Trophoblast cell (in vitro differentiated cells and primary cell): ENCODE data around the gene DENND1B.
"Not testable (repeated sequence)": the region's sequence is repeated elsewhere in the genome, so short reads cannot be mapped to it uniquely, and the experiment has no call there.

ENCODE experiments used
- DNase-seq, 2 donors: peaks; one replicate each; pipeline ENCODE4 v3.0.0-alpha.2; 2016
- H2AFZ ChIP-seq: 2 replicates; pipeline ENCODE4 v1.6.1; 2013; ENCODE audit warnings: low read length, moderate library complexity, mild to moderate bottlenecking; ENCODE audit not compliant: insufficient read depth, poor library complexity
- H2AK5ac ChIP-seq: 2 replicates; pipeline ENCODE4 v1.6.1; 2013; ENCODE audit warnings: mild to moderate bottlenecking, low read length
- H2BK120ac ChIP-seq: 2 replicates; pipeline ENCODE4 v1.6.1; 2013; ENCODE audit warnings: low read length, mild to moderate bottlenecking, moderate library complexity; ENCODE audit not compliant: insufficient read depth, poor library complexity
- H2BK12ac ChIP-seq: 2 replicates; pipeline ENCODE4 v1.6.1; 2013; ENCODE audit warnings: mild to moderate bottlenecking, low read length, moderate library complexity
- H2BK5ac ChIP-seq: 2 replicates; pipeline ENCODE4 v1.6.1; 2013; ENCODE audit warnings: low read length, low read depth, moderate library complexity, mild to moderate bottlenecking; ENCODE audit not compliant: poor library complexity
- H3K14ac ChIP-seq: 2 replicates; pipeline ENCODE4 v1.6.1; 2013; ENCODE audit warnings: mild to moderate bottlenecking, low read length
- H3K18ac ChIP-seq: 2 replicates; pipeline ENCODE4 v1.6.1; 2013; ENCODE audit warnings: mild to moderate bottlenecking, low read length
- H3K23ac ChIP-seq: 2 replicates; pipeline ENCODE4 v1.6.1; 2013; ENCODE audit warnings: low read length
- H3K27ac ChIP-seq: 2 replicates; pipeline ENCODE4 v1.5.1; 2013; ENCODE audit warnings: low read depth, mild to moderate bottlenecking, inconsistent platforms, low read length, moderate library complexity
- H3K27me3 ChIP-seq: 2 replicates; pipeline ENCODE4 v1.6.1; 2013; ENCODE audit warnings: inconsistent platforms, mild to moderate bottlenecking, low read length, moderate library complexity; ENCODE audit not compliant: insufficient read depth
- H3K36me3 ChIP-seq, 2 experiments: 1 replicate in 1 of 2; 2 replicates in 1 of 2; pipeline ENCODE4 v1.6.1; 2013; ENCODE audit warnings: low read length in 2 of 2, mild to moderate bottlenecking in 2 of 2, moderate library complexity in 1 of 2; ENCODE audit not compliant: insufficient read depth in 2 of 2, control insufficient read depth in 1 of 2
- H3K4ac ChIP-seq: 2 replicates; pipeline ENCODE4 v1.6.1; 2013; ENCODE audit warnings: low read depth, mild to moderate bottlenecking, low read length, moderate library complexity
- H3K4me1 ChIP-seq, 2 experiments: 1 replicate in 1 of 2; 2 replicates in 1 of 2; pipeline ENCODE4 v1.6.1; 2013; ENCODE audit warnings: low read length in 2 of 2, mild to moderate bottlenecking in 2 of 2, moderate library complexity in 1 of 2; ENCODE audit not compliant: insufficient read depth in 2 of 2, control insufficient read depth in 1 of 2
- H3K4me2 ChIP-seq: 2 replicates; pipeline ENCODE4 v1.6.1; 2013; ENCODE audit warnings: inconsistent platforms, mild to moderate bottlenecking, low read length, moderate library complexity
- H3K4me3 ChIP-seq: 2 replicates; pipeline ENCODE4 v1.5.1; 2013; ENCODE audit warnings: mild to moderate bottlenecking, low read depth, low read length, inconsistent platforms
- H3K79me1 ChIP-seq: one replicate; pipeline ENCODE4 v1.6.1; 2013; ENCODE audit warnings: low read length
- H3K79me2 ChIP-seq: 2 replicates; pipeline ENCODE4 v1.6.1; 2013; ENCODE audit warnings: low read length, mild to moderate bottlenecking; ENCODE audit not compliant: control insufficient read depth, insufficient read depth, poor library complexity
- H3K9ac ChIP-seq: 2 replicates; pipeline ENCODE4 v1.6.1; 2013; ENCODE audit warnings: mild to moderate bottlenecking, low read length
- H3K9me3 ChIP-seq: 2 replicates; pipeline ENCODE4 v1.6.1; 2013; ENCODE audit warnings: low read depth, mild to moderate bottlenecking, control low read depth, inconsistent platforms, low read length; ENCODE audit not compliant: insufficient read depth
- H4K12ac ChIP-seq: 2 replicates; pipeline ENCODE4 v1.6.1; 2013; ENCODE audit warnings: low read depth, mild to moderate bottlenecking, low read length, moderate library complexity
- H4K8ac ChIP-seq: 2 replicates; pipeline ENCODE4 v1.6.1; 2013; ENCODE audit warnings: low read depth, mild to moderate bottlenecking, low read length, moderate library complexity
- H4K91ac ChIP-seq: one replicate; pipeline ENCODE4 v1.6.1; 2013; ENCODE audit warnings: low read depth, mild to moderate bottlenecking, low read length, moderate library complexity
- WGBS: extraction: QIAGEN DNeasy Blood & Tissue Kit; methylation state at CpG from one replicate; pipeline ENCODE4 v1.1.7; 2013; ENCODE audit warnings: missing lambda C conversion rate; ENCODE audit not compliant: insufficient read length, insufficient coverage; ENCODE audit errors: extremely low coverage; 5-methylcytosine and 5-hydroxymethylcytosine counted together

DENND1B gene

DNA sequence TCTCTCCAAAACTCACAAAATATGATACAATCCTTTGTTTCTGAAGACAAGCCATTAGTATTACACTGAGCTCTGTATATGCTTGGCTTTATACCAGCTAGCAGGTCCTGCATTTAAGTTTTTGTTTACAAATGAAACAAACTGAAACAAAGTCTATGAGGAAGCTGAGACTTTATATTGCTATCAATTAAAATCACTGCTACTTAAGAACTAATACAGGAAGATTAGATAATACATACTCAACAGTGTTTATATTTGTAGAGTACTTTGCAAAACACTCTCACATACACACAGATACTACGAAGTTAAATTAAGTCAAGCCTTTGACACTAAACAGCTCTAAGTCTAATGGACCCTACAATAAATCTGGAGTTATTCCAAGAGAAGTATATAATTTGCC lies 259.9 kb downstream of the DENND1B start:
- DNase-seq, result no peak
- Histone ChIP-seq H4K12ac (no peak overlapping the region), H3K4ac (no peak overlapping the region), H3K79me1 (no peaks in the 10 kb centered on the region), H3K4me1 (no peaks in the 10 kb centered on the region), H4K8ac (no peak overlapping the region), H2AFZ (no peak overlapping the region), H3K27me3 (no peaks in the 10 kb centered on the region), H2BK12ac (no peak overlapping the region), H3K79me2 (no peaks in the 10 kb centered on the region), H3K36me3 (no peaks in the 10 kb centered on the region), H3K27ac (no peak overlapping the region), H2AK5ac (no peak overlapping the region), H3K18ac (no peak overlapping the region), H3K9me3 (no peaks in the 10 kb centered on the region), H3K23ac (no peak overlapping the region), H2BK5ac (no peak overlapping the region), H4K91ac (no peak overlapping the region), H3K14ac (no peak overlapping the region), H3K4me3 (no peak overlapping the region), H3K4me2 (no peak overlapping the region), H3K9ac (no peak overlapping the region), H2BK120ac (no peak overlapping the region)
- no CpG with 5 or more reads among the region's 1 CpG for WGBS

DNA sequence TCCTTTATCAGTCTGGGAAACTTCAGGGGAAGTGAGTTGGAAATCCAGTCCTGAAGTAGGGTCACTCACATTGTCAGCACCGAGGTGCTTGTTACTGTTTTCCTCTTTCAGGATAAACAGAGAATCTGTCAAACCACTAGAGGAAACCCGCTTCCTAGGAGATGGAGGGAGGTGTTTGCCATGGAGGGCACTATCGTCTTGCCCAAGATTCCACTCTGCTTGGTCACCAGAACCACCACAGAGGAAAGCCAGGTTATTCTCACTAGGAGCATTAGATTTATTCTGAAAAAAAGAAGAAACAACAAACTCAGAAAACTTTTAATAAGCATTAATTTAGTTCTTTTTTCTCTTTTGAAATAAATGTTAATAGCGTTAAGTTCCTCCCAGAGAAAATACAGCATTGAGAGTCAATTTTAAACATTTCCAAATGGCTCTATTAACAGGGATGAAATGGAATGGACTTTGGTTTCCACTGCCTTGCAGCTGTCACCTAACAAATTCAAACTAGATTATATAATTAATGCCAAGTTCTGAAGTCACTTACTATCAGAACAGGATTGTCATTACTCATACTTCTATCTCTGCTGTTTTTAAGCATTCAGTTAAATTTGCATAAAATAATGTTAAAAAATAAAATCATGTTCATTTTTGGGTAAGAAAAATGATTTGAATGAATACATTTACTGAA lies 264.4 kb downstream of the DENND1B start:
- Histone ChIP-seq H3K36me3 (no peaks in the 10 kb centered on the region), H2AFZ (no peak overlapping the region), H3K79me2 (no peaks in the 10 kb centered on the region), H3K23ac (no peak overlapping the region), H4K8ac (no peak overlapping the region), H4K12ac (no peak overlapping the region), H2BK120ac (no peak overlapping the region), H2BK12ac (no peak overlapping the region), H3K27ac (no peak overlapping the region), H3K79me1 (no peaks in the 10 kb centered on the region), H2AK5ac (no peak overlapping the region), H3K27me3 (no peaks in the 10 kb centered on the region), H3K18ac (no peak overlapping the region), H3K4me2 (no peak overlapping the region), H3K14ac (no peak overlapping the region), H3K4me3 (no peak overlapping the region), H2BK5ac (no peak overlapping the region), H4K91ac (no peak overlapping the region), H3K4me1 (no peaks in the 10 kb centered on the region), H3K4ac (no peak overlapping the region), H3K9me3 (no peaks in the 10 kb centered on the region), H3K9ac (no peak overlapping the region)
- WGBS, result no CpG with 5 or more reads among the region's 4 CpGs
- no peak for DNase-seq

DNA sequence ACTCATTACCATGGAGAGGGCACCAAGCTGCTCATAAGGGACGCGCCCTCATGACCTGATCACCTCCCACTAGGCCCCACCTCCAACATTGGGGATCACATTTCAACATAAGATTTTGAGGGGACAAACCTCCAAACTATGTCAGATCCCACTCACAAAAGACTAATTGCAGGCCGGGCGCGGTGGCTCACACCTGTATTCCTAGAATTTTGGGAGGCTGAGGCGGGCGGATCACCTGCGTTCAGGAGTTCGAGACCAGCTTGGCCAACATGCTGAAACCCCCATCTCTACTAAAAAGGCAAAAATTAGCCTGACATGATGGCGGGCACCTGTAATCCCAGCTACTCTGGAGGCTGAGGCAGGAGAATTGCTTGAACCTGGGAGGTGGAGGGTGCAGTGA lies 278.6 kb downstream of the DENND1B start:
- DNase-seq, result no peak
- no peaks in the 10 kb centered on the region for H3K79me1 ChIP-seq
- H4K8ac ChIP-seq, result no peak overlapping the region
- no peak overlapping the region for H2BK120ac ChIP-seq
- H3K18ac ChIP-seq, result no peak overlapping the region
- no peak overlapping the region for H3K14ac ChIP-seq
- H3K4me2 ChIP-seq, result no peak overlapping the region
- no peak overlapping the region for H2AFZ ChIP-seq
- H3K4me1 ChIP-seq, result no peaks in the 10 kb centered on the region
- H4K91ac ChIP-seq, result no peak overlapping the region
- H3K23ac ChIP-seq, result no peak overlapping the region
- no CpG with 5 or more reads among the region's 10 CpGs for WGBS
- no peaks in the 10 kb centered on the region for H3K9me3 ChIP-seq
- no peak overlapping the region for H3K4me3 ChIP-seq
- H4K12ac ChIP-seq, result no peak overlapping the region
- H3K79me2 ChIP-seq, result no peaks in the 10 kb centered on the region
- no peaks in the 10 kb centered on the region for H3K27me3 ChIP-seq
- no peak overlapping the region for H2BK5ac ChIP-seq
- H3K9ac ChIP-seq, result no peak overlapping the region
- no peak overlapping the region for H2AK5ac ChIP-seq
- H3K36me3 ChIP-seq, result no peaks in the 10 kb centered on the region
- no peak overlapping the region for H2BK12ac ChIP-seq
- no peak overlapping the region for H3K4ac ChIP-seq
- no peak overlapping the region for H3K27ac ChIP-seq

DNA sequence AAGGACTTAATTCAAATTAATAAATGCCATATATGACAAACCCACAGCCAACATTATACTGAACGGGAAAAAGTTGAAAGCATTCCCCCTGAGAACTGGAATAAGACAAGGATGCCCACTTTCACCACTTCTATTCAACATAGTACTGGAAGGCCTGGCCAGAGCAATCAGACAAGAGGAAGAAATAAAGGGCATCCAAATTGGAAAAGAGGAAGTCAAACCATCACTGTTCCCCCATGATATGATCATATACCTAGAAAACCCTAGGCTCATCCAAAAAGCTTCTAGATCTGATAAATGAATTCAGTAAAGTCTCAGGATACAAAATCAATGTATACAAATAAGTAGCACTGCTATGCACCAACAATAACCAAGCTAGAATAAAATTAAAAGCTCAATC lies 283.8 kb downstream of the DENND1B start:
- H3K4me2 ChIP-seq, H3K4ac ChIP-seq, DNase-seq, H4K12ac ChIP-seq, H3K79me1 ChIP-seq, H4K91ac ChIP-seq, H3K79me2 ChIP-seq, H3K14ac ChIP-seq, H3K27ac ChIP-seq, H3K9me3 ChIP-seq, H3K4me3 ChIP-seq, H2BK5ac ChIP-seq, H3K4me1 ChIP-seq, H4K8ac ChIP-seq, H2AK5ac ChIP-seq, H3K27me3 ChIP-seq, H3K9ac ChIP-seq, H3K18ac ChIP-seq, H3K36me3 ChIP-seq, H2BK12ac ChIP-seq, H2AFZ ChIP-seq, H3K23ac ChIP-seq, H2BK120ac ChIP-seq: not testable (repeated sequence)
- WGBS, result no CpG with 5 or more reads among the region's 1 CpG
